Uterus (tissue), 2 donors: ENCODE data around the gene YPEL5.

Experiments
- CTCF ChIP-seq, 4 experiments: fragments of 200-600 bp in 2 of 4; fragments of 450-650 bp in 2 of 4; sonication (generic) in 2 of 4; IDR thresholded peaks; one replicate each; pipeline ENCODE4 v1.5.1; 2016 to 2019; ENCODE audit warnings: antibody characterized with exemption in 4 of 4, mild to moderate bottlenecking in 2 of 4, moderate library complexity in 1 of 4
- POLR2A ChIP-seq, 2 donors: fragments of 450-650 bp; IDR thresholded peaks; one replicate each; pipeline ENCODE4 v1.6.1; 2016; ENCODE audit warnings: antibody characterized with exemption in 2 of 2, mild to moderate bottlenecking in 1 of 2, moderate library complexity in 1 of 2

DNA sequence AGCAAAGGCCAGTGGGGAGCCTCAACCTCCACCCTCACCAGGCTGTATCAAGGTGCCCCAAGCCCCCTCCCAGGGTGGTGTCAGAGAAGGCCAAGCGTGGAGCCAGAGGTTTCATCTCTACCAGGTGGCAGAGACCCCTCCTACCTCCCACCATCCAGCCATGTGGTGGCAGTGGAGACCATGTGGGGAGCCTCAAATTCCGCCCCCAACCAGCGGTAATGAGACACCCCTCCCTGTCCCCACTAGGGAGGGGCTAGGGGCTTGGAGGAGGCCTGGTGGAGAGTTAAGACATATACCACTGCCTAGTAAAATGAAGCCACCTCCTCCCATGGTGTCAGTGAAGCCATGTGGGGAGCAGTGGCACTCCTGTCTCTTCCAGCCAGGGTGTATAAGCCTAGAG, 24.4 kb upstream of the YPEL5 start:
- TF ChIP-seq CTCF (IDR thresholded peaks at IDR 0.05) (no peak), POLR2A (IDR thresholded peaks at IDR 0.05) (no peak)
